ENCODE data around the gene VILL.

DNA sequence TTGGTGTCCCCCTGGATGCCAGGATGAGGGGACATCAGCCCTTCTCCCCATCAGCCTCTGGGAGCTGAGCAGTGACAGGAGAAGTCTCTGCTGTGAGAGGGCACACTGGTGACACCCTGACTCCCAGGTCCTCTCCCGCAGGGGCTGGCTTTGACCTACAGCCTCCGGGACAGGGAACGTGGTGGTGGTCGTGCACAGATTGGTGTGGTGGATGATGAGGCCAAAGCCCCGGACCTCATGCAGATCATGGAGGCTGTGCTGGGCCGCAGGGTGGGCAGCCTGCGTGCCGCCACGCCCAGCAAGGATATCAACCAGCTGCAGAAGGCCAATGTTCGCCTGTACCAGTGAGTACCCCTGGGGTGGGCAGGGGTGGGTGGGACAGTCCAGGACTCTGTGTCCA lies 6.8 kb downstream of the VILL start:
- TF ChIP-seq POLR2A (IDR thresholded peaks at IDR 0.05): no peak
- TF ChIP-seq, protein P1, sequence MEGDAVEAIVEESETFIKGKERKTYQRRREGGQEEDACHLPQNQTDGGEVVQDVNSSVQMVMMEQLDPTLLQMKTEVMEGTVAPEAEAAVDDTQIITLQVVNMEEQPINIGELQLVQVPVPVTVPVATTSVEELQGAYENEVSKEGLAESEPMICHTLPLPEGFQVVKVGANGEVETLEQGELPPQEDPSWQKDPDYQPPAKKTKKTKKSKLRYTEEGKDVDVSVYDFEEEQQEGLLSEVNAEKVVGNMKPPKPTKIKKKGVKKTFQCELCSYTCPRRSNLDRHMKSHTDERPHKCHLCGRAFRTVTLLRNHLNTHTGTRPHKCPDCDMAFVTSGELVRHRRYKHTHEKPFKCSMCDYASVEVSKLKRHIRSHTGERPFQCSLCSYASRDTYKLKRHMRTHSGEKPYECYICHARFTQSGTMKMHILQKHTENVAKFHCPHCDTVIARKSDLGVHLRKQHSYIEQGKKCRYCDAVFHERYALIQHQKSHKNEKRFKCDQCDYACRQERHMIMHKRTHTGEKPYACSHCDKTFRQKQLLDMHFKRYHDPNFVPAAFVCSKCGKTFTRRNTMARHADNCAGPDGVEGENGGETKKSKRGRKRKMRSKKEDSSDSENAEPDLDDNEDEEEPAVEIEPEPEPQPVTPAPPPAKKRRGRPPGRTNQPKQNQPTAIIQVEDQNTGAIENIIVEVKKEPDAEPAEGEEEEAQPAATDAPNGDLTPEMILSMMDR (IDR thresholded peaks at IDR 0.05 in 8 of 11, conservative IDR thresholded peaks at IDR 0.05 in 3 of 11): no peak
